Suprapubic skin (tissue), 4 donors: ENCODE data around the gene NLRC3. TPM values are rescaled to one million over a fixed set of nuclear protein-coding genes. Genes with fewer than 3 reads are reported as not detected.

Experiments used
- DNase-seq, 2 donors: peaks; one replicate each; pipeline ENCODE4 v3.0.0-alpha.2; 2019; ENCODE audit warnings: low spot score in 2 of 2
- H3K27ac ChIP-seq: fragments of 200-600 bp; sonication (generic); one replicate; pipeline ENCODE4 v1.5.1; 2019
- H3K27me3 ChIP-seq: fragments of 200-600 bp; sonication (generic); one replicate; pipeline ENCODE4 v1.5.1; 2019
- H3K36me3 ChIP-seq: fragments of 200-600 bp; sonication (generic); one replicate; pipeline ENCODE4 v1.5.1; 2019
- H3K4me1 ChIP-seq: fragments of 200-600 bp; sonication (generic); one replicate; pipeline ENCODE4 v1.5.1; 2019
- H3K4me3 ChIP-seq: fragments of 200-600 bp; sonication (generic); one replicate; pipeline ENCODE4 v1.5.1; 2019; ENCODE audit warnings: mild to moderate bottlenecking
- H3K9me3 ChIP-seq: fragments of 200-600 bp; sonication (generic); one replicate; pipeline ENCODE4 v1.5.1; 2019
- EP300 ChIP-seq: sonication (generic); formaldehyde crosslinking; IDR thresholded peaks from one replicate; pipeline ENCODE4 v1.6.1; 2017; ENCODE audit warnings: antibody characterized with exemption
- POLR2A ChIP-seq, 2 donors: fragments of 450-650 bp; IDR thresholded peaks; one replicate each; pipeline ENCODE4 v1.6.1; 2017; ENCODE audit warnings: antibody characterized with exemption in 2 of 2, mild to moderate bottlenecking in 2 of 2, moderate library complexity in 2 of 2
- POLR2AphosphoS5 ChIP-seq, 3 donors: sonication (generic); formaldehyde crosslinking; IDR thresholded peaks; one replicate each; pipeline ENCODE4 v1.6.1; 2017; ENCODE audit warnings: antibody characterized with exemption in 3 of 3
- WGBS: methylation state at CpG from one replicate; pipeline ENCODE4 v1.1.5; 2018; 5-methylcytosine and 5-hydroxymethylcytosine counted together
- total RNA-seq, 4 donors: library from RNA; depleted of rRNA; stranded (reverse); fragments of >200 nt; gene quantifications; one replicate each; pipeline ENCODE4 v1.1.0, GENCODE V29; 2016
- TF ChIP-seq, protein P1 (sequence below), 2 donors: fragments of 200-600 bp in 1 of 2; fragments of 450-650 bp in 1 of 2; sonication (generic) in 1 of 2; IDR thresholded peaks; one replicate each; pipeline ENCODE4 v1.5.1; 2016 to 2019; ENCODE audit warnings: antibody characterized with exemption in 2 of 2, mild to moderate bottlenecking in 1 of 2, moderate library complexity in 1 of 2

The NLRC3 gene
- total RNA-seq, 4 donors from 2014 or later = 0.16 to 1.2 (median 0.39) TPM

DNA sequence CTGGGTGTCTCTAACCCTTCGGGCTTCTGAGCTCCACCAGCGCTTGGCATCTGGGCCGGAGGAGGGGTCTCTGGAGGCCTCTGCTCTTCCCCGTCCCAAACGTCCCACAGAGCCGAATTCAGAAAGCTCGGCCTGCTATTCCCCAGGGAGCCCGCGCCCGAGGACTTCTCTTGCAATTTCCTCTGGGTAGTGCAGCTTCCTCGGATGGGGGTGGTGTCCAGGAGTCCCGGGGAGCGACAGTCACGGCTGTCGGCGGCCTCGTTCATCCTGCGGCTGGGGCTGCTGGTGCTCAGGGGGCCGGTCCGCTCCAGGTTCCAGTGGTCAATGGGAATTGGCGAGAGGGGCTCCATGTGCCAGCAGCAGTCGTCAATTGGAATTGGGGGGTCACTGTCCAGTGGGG, 11.8 kb upstream of the NLRC3 start:
- Histone ChIP-seq H3K4me1 (no peaks in the 10 kb centered on the region), H3K36me3 (peaks cover 35% of the 10 kb centered on the region), H3K4me3 (no peak overlapping the region), H3K9me3 (no peaks in the 10 kb centered on the region), H3K27ac (no peak overlapping the region), H3K27me3 (no peaks in the 10 kb centered on the region)
- DNase-seq = no peak
- 93% methylated on average over 13 of the region's 22 CpGs for WGBS
- TF ChIP-seq POLR2AphosphoS5 (IDR thresholded peaks at IDR 0.05) = no peak

DNA sequence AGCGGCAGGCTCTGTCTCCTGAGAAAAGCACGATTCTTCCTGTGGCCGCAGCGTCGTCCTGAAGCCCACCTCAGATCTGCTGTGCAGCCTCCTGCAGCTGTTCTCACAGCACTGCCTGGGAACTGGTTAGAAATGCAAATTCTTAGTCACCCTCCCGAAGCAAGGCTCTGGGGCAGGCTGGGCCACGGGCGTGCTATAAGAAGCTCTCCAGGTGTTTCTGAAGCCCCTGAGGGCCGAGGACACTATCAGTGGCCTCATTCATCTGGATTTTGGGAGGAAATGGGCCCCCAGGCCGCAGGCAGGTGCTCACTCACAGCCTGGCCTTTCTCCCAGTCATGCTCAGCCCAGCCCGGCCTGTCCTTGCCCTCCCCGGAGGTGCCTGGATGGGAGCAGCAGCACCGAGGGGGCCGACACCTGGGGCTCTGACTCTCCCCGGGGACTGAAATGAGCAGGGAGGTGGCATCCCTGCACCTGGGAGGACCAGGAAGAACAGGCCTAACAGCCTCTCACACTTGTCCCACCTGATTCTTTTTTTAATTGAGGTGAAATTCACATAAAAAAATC, 10.4 kb upstream of the NLRC3 start:
- Histone ChIP-seq H3K4me3 (no peak overlapping the region), H3K9me3 (no peaks in the 10 kb centered on the region), H3K27me3 (no peaks in the 10 kb centered on the region), H3K36me3 (peaks cover 47% of the 10 kb centered on the region), H3K27ac (no peak overlapping the region), H3K4me1 (no peaks in the 10 kb centered on the region)
- 88% methylated on average over 12 of the region's 15 CpGs for WGBS
- no peak for TF ChIP-seq POLR2AphosphoS5 (IDR thresholded peaks at IDR 0.05)
- TF ChIP-seq EP300 = no peak
- no peak for TF ChIP-seq POLR2A (IDR thresholded peaks at IDR 0.05)
- TF ChIP-seq, protein P1, sequence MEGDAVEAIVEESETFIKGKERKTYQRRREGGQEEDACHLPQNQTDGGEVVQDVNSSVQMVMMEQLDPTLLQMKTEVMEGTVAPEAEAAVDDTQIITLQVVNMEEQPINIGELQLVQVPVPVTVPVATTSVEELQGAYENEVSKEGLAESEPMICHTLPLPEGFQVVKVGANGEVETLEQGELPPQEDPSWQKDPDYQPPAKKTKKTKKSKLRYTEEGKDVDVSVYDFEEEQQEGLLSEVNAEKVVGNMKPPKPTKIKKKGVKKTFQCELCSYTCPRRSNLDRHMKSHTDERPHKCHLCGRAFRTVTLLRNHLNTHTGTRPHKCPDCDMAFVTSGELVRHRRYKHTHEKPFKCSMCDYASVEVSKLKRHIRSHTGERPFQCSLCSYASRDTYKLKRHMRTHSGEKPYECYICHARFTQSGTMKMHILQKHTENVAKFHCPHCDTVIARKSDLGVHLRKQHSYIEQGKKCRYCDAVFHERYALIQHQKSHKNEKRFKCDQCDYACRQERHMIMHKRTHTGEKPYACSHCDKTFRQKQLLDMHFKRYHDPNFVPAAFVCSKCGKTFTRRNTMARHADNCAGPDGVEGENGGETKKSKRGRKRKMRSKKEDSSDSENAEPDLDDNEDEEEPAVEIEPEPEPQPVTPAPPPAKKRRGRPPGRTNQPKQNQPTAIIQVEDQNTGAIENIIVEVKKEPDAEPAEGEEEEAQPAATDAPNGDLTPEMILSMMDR (IDR thresholded peaks at IDR 0.05) = no peak
- no peak for DNase-seq

DNA sequence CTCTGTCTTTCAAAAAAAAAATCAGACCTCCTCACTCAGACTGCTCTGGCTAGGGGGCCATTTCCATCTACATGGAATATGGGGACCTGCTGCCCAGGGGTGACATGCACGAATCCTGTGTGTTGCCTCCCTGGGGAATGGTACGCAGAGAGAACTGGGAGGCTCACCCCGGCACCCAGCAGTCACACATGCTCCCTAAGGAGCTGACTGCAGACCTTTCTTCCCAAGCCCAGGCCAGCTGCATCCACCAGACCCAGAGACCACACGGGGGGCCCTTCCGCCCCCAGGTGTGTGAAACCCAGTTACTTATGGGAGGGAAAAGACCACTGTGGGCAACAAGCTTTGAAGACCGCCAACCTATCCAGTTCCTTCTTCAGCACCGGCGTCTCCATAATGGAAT, 7.2 kb upstream of the NLRC3 start:
- DNase-seq = no peak
- 92% methylated on average over 5 of the region's 8 CpGs for WGBS
- Histone ChIP-seq H3K27ac (no peak overlapping the region), H3K4me3 (no peak overlapping the region), H3K4me1 (peaks cover 6% of the 10 kb centered on the region), H3K27me3 (no peaks in the 10 kb centered on the region), H3K36me3 (peaks cover 27% of the 10 kb centered on the region), H3K9me3 (no peaks in the 10 kb centered on the region)
- TF ChIP-seq, protein P1 (IDR thresholded peaks at IDR 0.05) = no peak
- TF ChIP-seq EP300 (no peak), POLR2A (IDR thresholded peaks at IDR 0.05) (no peak), POLR2AphosphoS5 (IDR thresholded peaks at IDR 0.05) (no peak)

DNA sequence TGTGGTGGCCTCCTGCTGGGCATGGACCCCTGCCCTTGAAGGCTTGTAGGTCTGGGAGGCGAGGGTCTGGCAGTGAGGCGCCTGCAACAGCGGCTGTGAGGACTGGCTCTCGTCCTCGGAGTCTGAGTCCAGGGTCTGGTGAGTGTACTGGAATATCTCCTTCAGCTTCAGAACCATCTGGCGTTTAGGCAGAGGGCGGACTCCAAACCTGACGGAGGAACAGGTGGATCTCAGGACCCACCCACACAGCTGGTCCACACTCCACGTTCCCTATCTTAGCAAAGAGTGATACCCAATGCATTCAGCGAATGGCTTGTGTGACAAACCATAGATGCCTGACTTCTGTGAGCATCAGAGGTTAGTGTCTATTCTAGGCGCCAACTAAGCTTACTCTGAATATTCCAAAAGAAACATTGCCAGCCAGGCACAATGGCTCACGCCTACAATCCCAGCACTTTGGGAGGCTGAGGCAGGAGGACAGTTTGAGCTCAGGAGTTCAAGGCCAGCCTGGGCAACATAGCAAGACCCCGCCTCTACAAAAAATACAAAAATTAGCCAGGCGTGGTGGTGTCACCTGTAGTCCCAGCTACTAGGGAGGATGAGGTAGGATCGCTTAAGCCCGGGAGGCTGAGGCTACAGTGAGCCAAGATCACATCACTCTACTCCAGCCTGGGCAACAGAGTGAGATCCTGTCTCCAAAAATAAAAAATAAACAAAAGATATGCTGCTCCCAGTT, 6.3 kb upstream of the NLRC3 start:
- no peak overlapping the region for H3K27ac ChIP-seq
- H3K27me3 ChIP-seq = no peaks in the 10 kb centered on the region
- TF ChIP-seq POLR2AphosphoS5 (IDR thresholded peaks at IDR 0.05) (no peak), POLR2A (IDR thresholded peaks at IDR 0.05) (no peak), EP300 (no peak)
- TF ChIP-seq, protein P1 (IDR thresholded peaks at IDR 0.05) = no peak
- H3K4me3 ChIP-seq = no peak overlapping the region
- no peaks in the 10 kb centered on the region for H3K9me3 ChIP-seq
- 93% methylated on average over 10 of the region's 16 CpGs for WGBS
- H3K4me1 ChIP-seq = peaks cover 12% of the 10 kb centered on the region
- peaks cover 25% of the 10 kb centered on the region for H3K36me3 ChIP-seq
- DNase-seq = no peak

DNA sequence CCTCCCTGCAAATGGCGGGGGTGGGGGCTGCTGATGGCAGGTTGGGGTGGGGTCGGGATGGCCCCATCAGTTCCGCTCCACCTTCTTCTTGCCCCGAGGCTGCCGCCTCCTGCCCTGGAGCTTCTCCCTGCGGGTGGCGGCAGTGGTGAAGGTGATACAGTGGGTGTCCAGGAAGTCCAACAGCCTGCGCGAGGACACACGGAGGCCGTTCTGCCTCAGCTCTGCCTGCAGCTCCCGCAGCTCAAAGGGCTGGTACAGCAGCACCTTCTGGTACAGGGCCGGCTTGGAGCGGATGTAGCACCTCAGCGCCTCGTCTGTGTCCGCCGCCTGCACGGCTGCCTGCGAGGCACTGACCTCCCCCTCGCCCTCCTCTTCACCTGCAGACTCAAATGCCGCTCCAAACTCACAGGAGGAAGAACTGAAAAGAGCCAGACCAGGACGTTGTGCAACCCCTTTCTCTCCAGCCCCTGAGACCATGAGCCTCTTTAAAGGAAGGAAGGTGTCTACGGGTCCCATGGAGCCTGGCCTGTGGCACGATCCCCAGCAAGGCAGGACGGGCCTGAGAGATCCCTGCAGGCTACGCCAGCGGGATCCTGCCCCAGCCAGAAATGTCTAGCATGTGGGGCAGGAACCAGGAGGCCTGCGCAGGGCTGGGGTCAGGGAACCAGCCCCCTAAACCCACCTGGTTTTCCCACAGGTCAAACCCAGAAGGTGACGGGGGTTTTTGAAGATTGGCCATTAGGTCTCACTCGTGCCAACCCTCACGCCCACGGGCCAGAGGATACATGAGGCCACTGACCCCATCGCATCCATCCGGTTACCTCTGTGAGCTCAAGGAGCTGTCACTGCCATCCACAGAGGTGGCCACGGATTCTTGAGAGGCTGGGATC, 5.3 kb upstream of the NLRC3 start:
- H3K4me1 ChIP-seq = peaks cover 12% of the 10 kb centered on the region
- H3K36me3 ChIP-seq = peaks cover 25% of the 10 kb centered on the region
- no peaks in the 10 kb centered on the region for H3K9me3 ChIP-seq
- WGBS = 93% methylated on average over 22 of the region's 36 CpGs
- TF ChIP-seq EP300 (no peak), POLR2AphosphoS5 (IDR thresholded peaks at IDR 0.05) (no peak), POLR2A (IDR thresholded peaks at IDR 0.05) (no peak)
- TF ChIP-seq, protein P1 (IDR thresholded peaks at IDR 0.05) = no peak
- no peak overlapping the region for H3K4me3 ChIP-seq
- DNase-seq = no peak
- peaks cover 5% of the 10 kb centered on the region for H3K27me3 ChIP-seq
- H3K27ac ChIP-seq = no peak overlapping the region
